EL (cell line): ENCODE data around the gene STEAP2.

Experiments
- DNase-seq: peaks from one replicate; pipeline ENCODE4 v3.0.0-alpha.2; 2016

The STEAP2 gene

DNA sequence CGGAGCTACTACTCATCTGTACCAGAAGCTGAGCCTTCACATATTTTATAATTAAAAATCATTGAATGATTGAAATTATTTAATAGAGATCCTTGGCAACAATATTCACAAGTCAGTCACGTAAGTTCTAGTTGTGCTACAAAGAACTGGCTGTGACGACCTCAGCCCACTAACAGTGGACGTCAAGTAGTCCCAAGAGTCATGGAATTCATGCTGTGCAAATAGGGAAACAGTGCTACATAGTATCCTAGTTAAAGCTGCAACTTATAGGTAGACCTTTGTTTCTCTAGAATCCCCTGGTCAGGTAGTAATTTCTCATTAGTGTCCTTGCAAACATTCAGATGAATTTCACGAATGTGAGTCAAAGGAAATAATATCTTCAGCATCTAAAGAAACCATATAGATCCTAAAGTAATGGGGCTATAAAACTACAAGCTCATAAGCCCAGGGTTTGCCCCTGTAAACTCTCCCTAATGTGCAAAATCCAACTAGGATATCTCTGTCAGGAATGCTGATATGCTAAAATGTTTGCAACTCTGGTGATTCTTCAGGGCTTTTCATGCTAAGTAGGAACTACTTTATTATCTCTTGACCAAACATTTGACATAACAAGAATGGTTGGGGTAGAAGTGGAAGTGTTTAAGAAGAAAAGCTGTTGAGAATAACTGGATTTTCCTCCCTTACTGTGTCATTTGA is 64.6 kb downstream of the STEAP2 start:
- DNase-seq = no peak
